HEK293 (cell line): ENCODE results near the gene SEC63.
A peak's percentile ranks its signal among the peaks of the same experiment; 100 is the strongest.

ENCODE experiments used
- BCL6B ChIP-seq: fragments of 450-650 bp; formaldehyde crosslinking; IDR thresholded peaks from 2 replicates; pipeline ENCODE4 v1.5.1; 2017; ENCODE audit warnings: missing biosample characterization, missing genetic modification characterization
- EGR2 ChIP-seq: fragments of 450-650 bp; formaldehyde crosslinking; IDR thresholded peaks from 2 replicates; pipeline ENCODE4 v1.5.1; 2016; ENCODE audit warnings: low read depth, missing biosample characterization, missing genetic modification characterization
- ELK4 ChIP-seq: IDR thresholded peaks from 2 replicates; pipeline ENCODE4 v1.6.1; 2011; ENCODE audit warnings: mild to moderate bottlenecking, low read depth, low read length, borderline replicate concordance
- OSR2 ChIP-seq: fragments of 450-650 bp; formaldehyde crosslinking; IDR thresholded peaks from 2 replicates; pipeline ENCODE4 v1.5.1; 2016; ENCODE audit warnings: missing biosample characterization, missing genetic modification characterization
- PATZ1 ChIP-seq: fragments of 450-650 bp; formaldehyde crosslinking; IDR thresholded peaks from 2 replicates; pipeline ENCODE4 v1.5.1; 2016; ENCODE audit warnings: missing biosample characterization, missing genetic modification characterization
- PRDM6 ChIP-seq: fragments of 450-650 bp; formaldehyde crosslinking; IDR thresholded peaks from 2 replicates; pipeline ENCODE4 v1.5.1; 2017; ENCODE audit warnings: missing biosample characterization, missing genetic modification characterization
- SCRT1 ChIP-seq: fragments of 450-650 bp; formaldehyde crosslinking; IDR thresholded peaks from 2 replicates; pipeline ENCODE4 v1.5.1; 2016; ENCODE audit warnings: missing biosample characterization, missing genetic modification characterization, borderline replicate concordance
- ZBTB44 ChIP-seq: fragments of 450-650 bp; IDR thresholded peaks from 2 replicates; pipeline ENCODE4 v1.5.1; 2018; ENCODE audit warnings: missing biosample characterization, mild to moderate bottlenecking, missing genetic modification characterization
- ZBTB6 ChIP-seq: fragments of 450-650 bp; formaldehyde crosslinking; IDR thresholded peaks from 2 replicates; pipeline ENCODE4 v1.5.1; 2017; ENCODE audit warnings: missing biosample characterization, missing genetic modification characterization
- ZFP37 ChIP-seq: fragments of 450-650 bp; formaldehyde crosslinking; IDR thresholded peaks from 2 replicates; pipeline ENCODE4 v1.5.1; 2016; ENCODE audit warnings: missing biosample characterization, missing genetic modification characterization
- ZNF280D ChIP-seq: fragments of 450-650 bp; formaldehyde crosslinking; IDR thresholded peaks from 2 replicates; pipeline ENCODE4 v1.5.1; 2016; ENCODE audit warnings: missing biosample characterization, missing genetic modification characterization
- ZNF292 ChIP-seq: fragments of 450-650 bp; formaldehyde crosslinking; IDR thresholded peaks from 2 replicates; pipeline ENCODE4 v1.5.1; 2016; ENCODE audit warnings: low read depth, missing biosample characterization, missing genetic modification characterization, borderline replicate concordance
- ZNF324 ChIP-seq: fragments of 450-650 bp; formaldehyde crosslinking; IDR thresholded peaks from 2 replicates; pipeline ENCODE4 v1.5.1; 2016; ENCODE audit warnings: missing biosample characterization, missing genetic modification characterization
- ZNF341 ChIP-seq: fragments of 450-650 bp; formaldehyde crosslinking; IDR thresholded peaks from 2 replicates; pipeline ENCODE4; 2016; ENCODE audit warnings: low read depth, missing biosample characterization, missing genetic modification characterization
- ZNF37A ChIP-seq: fragments of 450-650 bp; IDR thresholded peaks from 2 replicates; pipeline ENCODE4 v1.5.1; 2018; ENCODE audit warnings: missing biosample characterization, missing genetic modification characterization
- ZNF488 ChIP-seq: fragments of 450-650 bp; formaldehyde crosslinking; IDR thresholded peaks from 2 replicates; pipeline ENCODE4 v1.5.1; 2016; ENCODE audit warnings: missing biosample characterization, missing genetic modification characterization
- ZNF548 ChIP-seq: fragments of 450-650 bp; formaldehyde crosslinking; IDR thresholded peaks from 2 replicates; pipeline ENCODE4 v1.5.1; 2016; ENCODE audit warnings: missing biosample characterization, missing genetic modification characterization
- ZNF555 ChIP-seq: fragments of 450-650 bp; formaldehyde crosslinking; conservative IDR thresholded peaks from 2 replicates; pipeline ENCODE4 v1.5.1; 2017; ENCODE audit warnings: missing biosample characterization, mild to moderate bottlenecking, missing genetic modification characterization, inconsistent platforms
- ZNF580 ChIP-seq: fragments of 450-650 bp; formaldehyde crosslinking; IDR thresholded peaks from 2 replicates; pipeline ENCODE4 v1.5.1; 2016; ENCODE audit warnings: missing biosample characterization, missing genetic modification characterization
- ZNF624 ChIP-seq: fragments of 450-650 bp; formaldehyde crosslinking; IDR thresholded peaks from 2 replicates; pipeline ENCODE4 v1.5.1; 2017; ENCODE audit warnings: missing biosample characterization, missing genetic modification characterization
- ZNF626 ChIP-seq: fragments of 450-650 bp; sonication (Bioruptor Pico); formaldehyde crosslinking; IDR thresholded peaks from 2 replicates; pipeline ENCODE4 v1.5.1; 2018; ENCODE audit warnings: missing biosample characterization, missing genetic modification characterization, inconsistent platforms
- ZNF664 ChIP-seq: fragments of 450-650 bp; formaldehyde crosslinking; IDR thresholded peaks from 2 replicates; pipeline ENCODE4 v1.5.1; 2016; ENCODE audit warnings: missing biosample characterization, missing genetic modification characterization
- ZNF692 ChIP-seq: fragments of 450-650 bp; formaldehyde crosslinking; IDR thresholded peaks from 2 replicates; pipeline ENCODE4 v1.5.1; 2016; ENCODE audit warnings: missing biosample characterization, missing genetic modification characterization
- ZNF830 ChIP-seq: fragments of 450-650 bp; IDR thresholded peaks from 2 replicates; pipeline ENCODE4 v1.5.0; 2018; ENCODE audit warnings: missing biosample characterization, missing genetic modification characterization, low read depth, mild to moderate bottlenecking, moderate library complexity

The SEC63 gene

GRCh38 chr6:107866606-107867301 lies 91.3 kb downstream of the SEC63 start (continued):
- TF ChIP-seq ELK4 (no peak), ZNF830 (no peak), ZBTB44 (tag by site-specific recombination) (0 out of 2 replicates have a peak, but pooled peaks have one; percentile 16), ZNF341 (no peak), PRDM6 (no peak), ZNF292 (tag by site-specific recombination) (no peak), PATZ1 (tag by site-specific recombination) (no peak), ZNF624 (tag by site-specific recombination) (no peak), ZNF664 (no peak), EGR2 (tag by site-specific recombination) (no peak), ZBTB6 (tag by site-specific recombination) (no peak), ZNF324 (no peak), OSR2 (tag by site-specific recombination) (no peak), SCRT1 (tag by site-specific recombination) (no peak), ZNF488 (no peak), ZNF548 (tag by site-specific recombination) (no peak), ZNF692 (tag by site-specific recombination) (no peak), ZFP37 (tag by site-specific recombination) (no peak), ZNF580 (tag by site-specific recombination) (no peak), ZNF37A (tag by site-specific recombination) (no peak), ZNF626 (no peak), ZNF280D (no peak), ZNF555 (tag by site-specific recombination) (no peak), BCL6B (no peak)
